ENCODE data around the gene ENTPD6.

Gene ENTPD6

DNA sequence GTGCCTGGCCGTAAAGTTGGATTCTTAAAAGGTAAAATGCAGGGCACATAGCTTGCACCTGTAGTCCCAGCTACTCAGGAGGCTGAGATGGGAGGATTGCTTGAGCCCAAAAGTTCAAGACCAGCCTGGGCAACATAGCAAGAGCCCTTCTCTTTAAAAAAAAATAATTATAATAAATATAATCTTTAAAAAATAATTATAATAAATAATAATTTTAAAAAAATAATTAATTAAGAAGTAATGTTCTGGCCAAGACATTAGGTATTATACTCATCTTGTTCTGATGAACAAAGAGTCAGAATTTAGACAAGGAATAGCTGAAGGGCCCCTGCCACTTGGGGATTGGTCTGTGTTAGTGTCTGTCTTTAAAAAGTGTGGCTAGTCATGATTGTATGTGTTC, 13.9 kb downstream of the ENTPD6 start:
- no peak for DNase-seq (ENCODE audit: low read depth)

DNA sequence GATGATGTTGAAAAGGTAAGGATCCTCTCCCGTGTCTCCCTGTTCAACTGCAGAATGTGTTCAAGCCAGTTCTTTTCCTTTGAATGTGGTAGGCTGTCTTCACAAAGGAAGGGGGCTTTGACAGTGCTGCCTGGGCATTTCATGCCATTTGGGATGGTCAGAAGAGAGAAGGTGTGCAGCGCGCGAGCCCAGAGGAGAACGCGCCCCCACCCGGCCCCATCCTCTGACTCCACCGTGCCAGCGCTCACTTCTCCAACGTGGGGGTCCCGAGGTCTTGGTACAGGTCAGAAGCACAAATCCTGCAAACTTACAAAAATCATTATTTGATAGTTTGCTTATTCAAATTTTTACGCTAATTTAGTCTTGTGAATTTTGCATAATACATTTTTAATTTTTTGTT, 14.4 kb downstream of the ENTPD6 start:
- DNase-seq (ENCODE audit: low read depth): no peak

DNA sequence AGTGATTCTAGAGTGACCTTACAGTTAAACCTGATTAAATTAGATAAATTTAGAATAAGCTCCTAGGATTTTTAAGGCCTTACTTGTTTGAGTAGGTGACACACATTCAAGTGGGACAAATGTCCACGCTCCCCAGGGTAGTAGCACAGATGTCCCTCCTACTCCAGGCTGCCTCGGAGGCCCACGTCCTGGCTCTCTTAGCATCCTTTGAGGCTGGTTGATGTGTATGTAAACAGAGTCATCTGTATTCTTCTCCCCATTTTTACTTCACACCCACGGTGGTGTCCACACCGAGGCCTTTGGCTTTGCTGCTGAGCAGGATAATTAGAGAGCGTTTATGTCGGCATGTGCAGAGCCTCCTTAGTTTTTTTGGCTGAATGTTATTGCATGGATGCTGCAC, 15.8 kb downstream of the ENTPD6 start:
- no peak for DNase-seq (ENCODE audit: low read depth)

DNA sequence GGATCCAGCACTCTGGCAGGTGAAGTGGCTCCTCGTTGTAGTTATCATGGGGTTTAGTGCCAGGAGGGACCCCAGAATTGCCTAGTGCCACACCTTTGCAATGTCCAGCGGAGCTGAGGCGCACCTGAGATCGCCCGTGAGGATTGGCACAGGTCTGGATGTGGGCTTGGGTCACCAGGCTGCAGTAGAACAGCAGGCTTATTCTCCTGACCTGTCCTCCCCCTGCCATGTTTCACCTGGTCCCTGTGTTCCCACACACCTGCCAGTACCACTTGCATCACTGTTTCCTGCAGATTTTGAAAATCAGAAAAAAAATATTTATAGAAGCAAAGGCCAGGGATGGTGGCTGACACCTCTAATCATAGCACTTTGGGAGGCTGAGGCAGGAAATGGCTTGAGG, 16.7 kb downstream of the ENTPD6 start:
- no peak for DNase-seq (ENCODE audit: low read depth)

DNA sequence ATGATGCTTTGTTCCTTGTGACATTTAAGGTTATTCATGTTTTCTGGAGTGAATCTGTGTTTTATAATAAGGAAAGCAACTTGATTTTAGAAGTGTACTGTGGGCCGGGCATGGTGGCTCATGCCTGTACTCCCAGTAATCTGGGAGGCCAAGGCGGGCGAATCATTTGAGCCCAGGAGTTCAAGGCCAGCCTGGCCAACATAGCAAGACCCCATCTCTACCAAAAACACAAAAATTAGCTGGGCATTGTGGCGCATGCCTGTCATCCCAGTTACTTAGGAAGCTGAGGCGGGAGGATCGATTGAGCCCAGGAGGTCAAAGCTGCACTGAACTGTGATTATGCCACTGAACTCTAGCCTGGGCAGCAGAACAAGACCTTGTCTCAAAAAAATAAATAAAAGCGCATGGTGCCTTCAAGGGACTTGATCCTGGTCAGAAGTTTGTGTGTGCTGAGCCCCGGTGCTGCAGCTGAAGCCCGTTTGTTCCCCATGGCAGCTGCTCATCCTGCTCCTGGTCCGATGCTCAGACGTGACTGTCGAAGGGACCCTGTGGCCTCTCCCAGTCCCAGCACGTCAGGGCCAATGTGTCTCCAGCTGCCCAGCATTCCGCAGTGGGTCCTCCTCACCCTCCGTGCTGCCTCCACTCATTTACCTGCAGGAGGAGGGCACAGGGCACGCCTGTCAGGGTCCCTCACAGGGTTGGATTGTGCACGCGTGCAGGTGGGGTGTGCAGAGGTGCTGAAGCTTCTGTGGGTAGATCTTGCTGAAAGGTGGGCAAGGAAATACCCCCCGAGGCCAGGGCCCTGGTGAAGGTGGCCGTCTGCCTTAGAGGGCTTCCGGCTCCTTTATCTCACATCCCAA, 18.3 kb downstream of the ENTPD6 start:
- no peak for DNase-seq (ENCODE audit: low read depth)

DNA sequence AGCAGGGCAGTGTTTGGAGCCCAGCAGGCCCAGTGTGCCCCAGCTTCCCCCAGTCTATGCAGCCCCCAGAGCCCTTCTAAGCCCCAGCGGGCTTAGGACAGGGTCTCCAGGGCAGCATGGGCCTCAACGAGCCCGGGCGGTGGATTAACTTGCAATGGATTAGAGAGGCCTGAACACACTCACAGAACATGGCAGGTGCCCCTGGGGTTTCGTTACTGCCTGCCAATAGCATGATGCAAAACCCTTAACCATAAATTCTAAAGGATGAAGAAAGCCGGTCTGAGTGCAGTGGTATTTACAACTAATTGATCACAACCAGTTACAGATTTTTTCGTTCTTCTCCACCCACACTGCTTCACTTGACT, 18.9 kb downstream of the ENTPD6 start:
- no peak for DNase-seq (ENCODE audit: low read depth)

DNA sequence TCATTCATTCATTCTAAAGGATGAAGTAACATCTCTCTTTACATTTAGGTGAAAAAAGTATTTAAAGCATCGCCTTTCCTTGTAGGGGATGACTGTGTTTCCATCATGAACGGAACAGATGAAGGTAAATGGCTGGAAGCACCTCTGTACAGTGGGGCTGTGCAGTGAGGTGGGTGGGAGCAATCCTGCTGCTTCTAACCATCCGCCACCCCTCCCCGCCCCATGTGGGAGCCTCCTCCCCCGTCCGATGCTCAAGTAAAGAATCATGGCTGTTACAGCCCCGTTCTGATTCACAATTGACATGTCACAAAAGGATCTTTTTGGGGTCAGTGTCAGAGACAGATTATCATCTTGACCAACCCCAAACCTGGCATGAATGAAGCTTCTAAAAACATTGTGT, 19.3 kb downstream of the ENTPD6 start:
- no peak for DNase-seq (ENCODE audit: low read depth)

DNA sequence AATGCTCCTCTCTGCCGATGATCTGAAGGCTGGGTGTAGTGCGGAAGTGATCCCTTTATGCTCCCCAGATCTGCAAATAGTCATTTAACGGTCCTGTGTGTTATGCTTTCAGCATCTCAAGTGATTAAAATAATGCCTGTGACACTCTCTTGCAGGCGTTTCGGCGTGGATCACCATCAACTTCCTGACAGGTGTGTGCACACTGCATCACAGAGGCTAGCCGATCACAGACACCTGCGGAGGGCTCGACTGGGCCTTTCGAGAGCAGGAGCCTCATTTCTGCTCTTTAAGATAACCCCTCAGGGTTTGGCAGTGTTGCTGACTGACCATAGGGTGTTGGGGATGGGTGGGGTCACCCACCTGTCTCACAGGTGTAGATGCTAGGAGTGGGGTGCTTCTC, 20.0 kb downstream of the ENTPD6 start:
- DNase-seq (ENCODE audit: low read depth): no peak

DNA sequence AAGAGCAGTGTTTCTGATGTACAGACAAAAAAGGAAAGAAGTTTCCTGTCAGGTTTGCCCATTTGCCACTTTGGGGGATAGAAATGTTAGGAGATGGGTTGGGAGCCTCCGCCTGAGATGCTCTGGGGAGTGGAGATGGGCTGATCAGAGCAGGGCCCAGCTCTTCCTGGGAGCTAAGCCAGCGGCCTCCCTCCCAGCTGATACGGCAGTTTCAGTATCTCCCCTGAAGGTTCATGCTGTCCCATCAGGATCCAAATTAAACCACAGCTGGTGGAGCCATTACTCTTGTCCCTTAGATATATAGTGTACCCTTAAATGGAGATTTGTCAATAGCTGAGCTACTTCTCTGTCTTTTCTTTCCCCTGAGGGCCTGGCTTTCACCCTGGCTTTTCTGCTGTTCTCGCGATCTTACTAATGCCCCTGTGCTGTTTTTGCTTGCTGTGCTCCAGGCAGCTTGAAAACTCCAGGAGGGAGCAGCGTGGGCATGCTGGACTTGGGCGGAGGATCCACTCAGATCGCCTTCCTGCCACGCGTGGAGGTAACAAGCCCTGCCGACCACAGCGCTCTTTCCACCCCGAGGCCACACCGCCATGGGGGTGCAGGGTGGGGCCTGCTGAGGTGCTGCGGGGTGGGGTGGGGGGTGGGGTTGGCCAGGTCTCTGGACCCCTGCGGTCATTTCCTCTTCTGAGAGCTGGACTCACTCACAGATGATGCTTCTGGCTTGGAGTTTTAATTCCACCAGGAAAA, 20.9 kb downstream of the ENTPD6 start:
- DNase-seq (ENCODE audit: low read depth): no peak

DNA sequence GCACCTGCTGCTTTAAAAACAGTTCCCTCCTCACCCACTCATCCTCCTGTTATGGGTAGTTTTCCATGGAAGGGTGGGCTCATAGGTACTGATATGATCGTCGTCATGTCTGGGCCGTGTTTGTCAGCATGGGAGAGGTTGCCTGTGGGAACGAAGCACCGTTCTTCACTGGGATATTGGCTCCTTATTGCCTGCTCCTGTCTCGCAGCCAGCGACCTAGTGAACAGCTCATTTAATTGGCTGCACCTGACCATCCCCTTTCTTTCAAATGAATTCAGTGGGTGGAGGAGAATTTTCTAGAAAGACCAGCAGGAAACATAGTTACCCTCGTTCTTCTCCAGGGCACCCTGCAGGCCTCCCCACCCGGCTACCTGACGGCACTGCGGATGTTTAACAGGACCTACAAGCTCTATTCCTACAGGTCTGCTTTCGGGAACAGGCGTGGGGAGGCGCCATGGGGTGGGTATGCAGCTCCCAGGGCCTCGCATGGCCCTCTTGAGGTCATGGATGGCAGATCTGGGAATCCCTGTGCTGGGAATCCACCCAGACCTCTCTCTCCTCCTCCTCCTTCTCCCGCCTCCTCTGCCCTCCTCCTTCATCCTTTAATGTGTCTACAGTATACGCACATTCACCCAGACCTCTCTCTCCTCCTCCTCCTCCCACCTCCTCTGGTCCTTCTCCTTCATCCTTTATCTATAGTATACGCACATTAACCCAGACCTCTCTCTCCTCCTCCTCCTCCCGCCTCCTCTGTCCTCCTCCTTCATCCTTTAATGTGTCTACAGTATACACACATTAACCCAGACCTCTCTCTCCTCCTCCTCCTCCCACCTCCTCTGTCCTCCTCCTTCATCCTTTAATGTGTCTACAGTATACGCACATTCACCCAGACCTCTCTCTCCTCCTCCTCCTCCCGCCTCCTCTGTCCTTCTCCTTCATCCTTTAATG, 21.9 kb downstream of the ENTPD6 start:
- no peak for DNase-seq (ENCODE audit: low read depth)

DNA sequence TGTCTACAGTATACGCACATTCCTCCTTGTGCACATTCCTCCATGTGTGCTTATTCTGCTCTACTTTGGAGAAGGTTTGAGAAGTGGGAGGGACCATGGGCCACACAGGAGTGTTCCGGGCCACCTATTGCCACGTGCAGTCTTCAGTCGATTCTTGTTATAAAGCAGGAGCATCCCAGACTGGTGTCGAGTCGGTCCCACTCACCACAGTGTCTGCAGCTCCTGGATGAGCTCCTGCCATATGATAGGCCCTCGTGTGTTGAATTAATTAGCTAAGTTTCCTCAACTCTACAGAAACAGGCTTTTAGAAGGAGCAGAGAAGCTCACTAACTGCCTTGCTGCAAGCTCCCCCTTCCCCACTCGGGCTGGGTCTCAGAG, 22.6 kb downstream of the ENTPD6 start:
- no peak for DNase-seq (ENCODE audit: low read depth)

DNA sequence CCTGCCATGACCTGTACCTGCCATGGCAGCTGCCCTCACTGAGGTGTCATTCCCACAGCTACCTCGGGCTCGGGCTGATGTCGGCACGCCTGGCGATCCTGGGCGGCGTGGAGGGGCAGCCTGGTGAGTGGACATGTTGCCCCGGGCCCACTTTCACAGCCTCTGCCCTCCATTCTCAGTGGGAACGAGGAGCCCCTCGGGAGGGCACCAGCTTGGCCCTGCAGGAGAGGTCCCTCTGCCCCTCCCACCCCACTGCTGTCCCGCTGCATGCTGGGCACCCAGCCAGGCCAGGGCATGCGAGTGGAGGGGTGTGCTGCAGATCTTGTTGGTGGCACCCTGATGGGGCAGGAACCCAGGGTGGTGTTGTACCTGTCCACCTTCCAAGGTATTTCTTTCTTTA, 23.0 kb downstream of the ENTPD6 start:
- no peak for DNase-seq (ENCODE audit: low read depth)

DNA sequence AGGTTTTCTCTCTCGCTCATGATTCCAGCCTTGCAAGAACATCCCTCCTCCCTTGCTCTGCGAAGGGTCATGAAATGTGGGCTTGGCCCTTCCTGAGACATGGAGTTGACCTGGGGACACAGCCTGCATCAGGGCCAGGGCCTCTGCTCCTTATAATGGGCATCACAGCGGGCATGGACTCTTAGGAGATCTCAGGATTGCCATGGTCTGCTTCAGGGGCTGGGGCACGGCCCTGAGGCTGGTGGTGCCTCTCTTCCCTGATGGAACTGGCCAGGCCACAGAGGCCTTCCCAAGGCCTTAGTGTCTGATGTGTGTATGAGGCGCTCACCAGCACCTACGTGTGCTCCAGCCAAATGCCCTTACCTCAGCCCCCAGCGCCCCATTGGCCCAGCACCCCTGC, 23.9 kb downstream of the ENTPD6 start:
- DNase-seq (ENCODE audit: low read depth): no peak

DNA sequence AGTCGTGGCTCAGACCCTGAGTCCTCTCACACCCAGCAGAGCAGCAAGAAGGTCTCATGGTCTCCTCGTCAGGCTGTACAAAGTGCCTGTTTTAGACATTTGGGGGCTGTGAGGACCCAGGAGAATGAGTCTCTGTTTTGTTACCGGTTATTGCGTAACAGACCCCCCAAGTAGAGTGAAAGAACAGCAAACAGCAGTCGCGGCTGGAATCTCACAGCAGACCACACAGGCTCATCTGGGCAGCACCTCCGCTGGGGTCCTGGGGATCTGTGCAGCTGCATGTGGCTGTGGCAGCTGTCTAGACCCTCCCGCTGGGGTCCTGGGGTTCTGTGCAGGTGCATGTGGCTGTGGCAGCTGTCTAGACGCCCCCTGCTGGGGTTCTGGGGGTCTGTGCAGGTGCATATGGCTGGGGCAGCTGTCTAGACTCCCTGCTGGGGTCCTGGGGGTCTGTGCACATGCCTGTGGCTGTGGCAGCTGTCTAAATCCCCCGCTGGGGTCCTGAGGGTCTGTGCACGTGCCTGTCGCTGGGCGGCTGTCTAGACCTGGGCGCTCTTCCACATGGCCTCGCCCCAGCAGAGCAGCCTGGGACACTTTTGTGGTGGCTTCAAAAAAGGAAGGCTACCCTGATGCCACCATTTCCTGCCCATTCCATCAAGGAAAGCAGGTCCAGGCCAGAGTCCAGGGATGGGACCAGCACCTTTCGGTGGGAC, 24.7 kb downstream of the ENTPD6 start:
- DNase-seq (ENCODE audit: low read depth): no peak

DNA sequence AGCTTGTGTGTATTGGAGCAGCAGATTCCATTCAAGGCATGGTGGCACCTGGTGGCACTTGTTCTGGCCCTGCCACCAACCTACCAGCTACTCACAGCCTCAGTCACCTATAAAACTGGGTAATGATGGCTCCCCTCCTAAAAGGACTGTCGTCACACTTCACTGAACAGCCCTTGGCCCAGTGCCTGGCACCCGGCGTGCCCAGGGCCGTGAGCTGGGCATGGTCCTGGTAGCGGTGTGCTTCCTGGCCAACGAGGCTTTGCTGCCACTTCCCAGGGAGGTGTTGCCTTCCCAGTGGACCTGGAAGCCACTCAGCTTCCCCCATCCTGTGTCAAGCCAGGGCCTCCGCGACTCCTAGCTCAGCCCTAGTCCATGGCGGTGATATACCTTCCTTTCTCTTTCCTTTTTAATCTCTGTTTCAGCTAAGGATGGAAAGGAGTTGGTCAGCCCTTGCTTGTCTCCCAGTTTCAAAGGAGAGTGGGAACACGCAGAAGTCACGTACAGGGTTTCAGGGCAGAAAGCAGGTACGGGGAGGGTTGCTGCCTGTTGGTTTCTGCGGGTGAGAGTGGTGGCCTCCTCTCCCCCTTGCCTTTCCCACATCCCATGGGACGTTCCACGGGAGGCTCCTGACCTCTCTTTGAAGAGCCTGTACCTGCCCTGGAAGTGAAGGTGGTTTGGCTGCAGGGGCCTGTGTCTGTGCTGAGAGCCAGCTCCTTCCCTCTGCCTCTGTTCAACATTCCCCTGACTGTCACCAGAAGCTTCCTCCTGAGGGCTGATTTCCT, 25.5 kb downstream of the ENTPD6 start:
- DNase-seq (ENCODE audit: low read depth): no peak

DNA sequence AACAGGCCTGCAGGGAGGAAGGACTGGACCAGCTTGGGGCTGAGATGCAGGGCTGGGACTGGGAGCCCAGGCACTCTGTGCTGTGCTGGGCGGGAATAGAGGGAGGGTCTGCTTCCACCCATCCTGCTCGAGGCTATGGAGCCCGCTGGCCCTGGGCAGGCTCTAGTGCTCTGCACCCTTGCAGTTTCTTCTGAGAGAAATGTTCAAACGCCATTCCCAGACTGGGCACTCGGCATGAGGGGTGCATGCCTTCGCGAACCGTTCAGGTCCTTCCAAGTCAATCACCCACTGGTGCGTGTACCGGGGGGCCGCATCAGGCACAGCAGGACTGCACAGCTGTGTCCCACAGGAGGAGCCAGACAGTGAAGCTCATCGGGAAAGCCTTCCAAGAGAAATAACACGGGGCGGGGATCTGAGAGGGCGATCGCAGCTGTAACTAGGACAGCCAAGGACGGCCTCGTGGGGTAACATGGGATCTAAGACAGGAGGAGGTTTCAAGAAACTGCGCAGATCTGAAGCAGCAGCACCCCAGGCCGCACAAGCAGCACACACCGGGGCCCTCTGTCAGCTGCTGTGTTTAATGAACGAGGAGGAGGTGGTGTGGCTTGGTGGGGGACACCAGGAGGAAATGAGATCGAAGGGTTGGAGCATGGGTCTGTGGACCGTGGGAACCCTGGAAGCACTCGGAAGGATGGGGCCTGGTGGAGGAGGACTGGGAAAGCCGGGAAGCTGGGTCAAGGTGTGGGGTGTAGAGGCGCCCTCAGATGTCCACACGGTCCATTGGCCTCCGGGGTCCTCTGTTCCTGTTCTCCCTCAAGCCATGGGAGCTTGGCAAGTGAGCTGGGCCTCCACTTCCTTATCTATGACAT, 26.3 kb downstream of the ENTPD6 start:
- DNase-seq (ENCODE audit: low read depth): no peak

DNA sequence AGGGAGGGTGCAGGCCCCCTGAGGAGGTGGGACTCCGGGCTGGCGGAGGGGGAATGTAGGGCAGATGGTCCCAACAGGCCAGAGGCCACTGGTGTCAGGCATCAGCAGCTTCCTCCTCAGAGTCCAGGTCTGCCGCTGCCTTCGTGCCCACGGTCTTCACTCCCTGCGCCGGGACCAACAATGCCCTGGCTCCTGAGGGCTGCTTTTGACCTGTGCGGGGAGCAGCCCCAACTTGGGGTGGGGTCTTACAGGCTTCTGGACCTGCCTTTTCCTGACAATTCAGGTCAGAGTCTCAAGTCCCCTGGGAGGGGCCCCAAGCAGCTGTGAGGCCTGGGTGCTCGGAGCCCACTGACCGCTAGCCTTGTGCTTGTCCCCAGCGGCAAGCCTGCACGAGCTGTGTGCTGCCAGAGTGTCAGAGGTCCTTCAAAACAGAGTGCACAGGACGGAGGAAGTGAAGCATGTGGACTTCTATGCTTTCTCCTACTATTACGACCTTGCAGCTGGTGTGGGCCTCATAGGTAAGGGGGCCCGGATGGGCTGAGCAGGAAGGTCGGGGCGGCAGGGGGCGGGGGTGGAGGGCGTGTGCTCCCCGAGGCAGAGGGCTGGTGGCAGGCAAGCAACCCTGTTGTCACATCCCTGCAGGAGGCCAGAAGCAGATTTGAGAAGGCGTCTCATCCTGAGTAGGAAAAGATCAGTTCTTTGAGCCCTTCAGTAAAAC, 27.1 kb downstream of the ENTPD6 start:
- DNase-seq (ENCODE audit: low read depth): no peak

DNA sequence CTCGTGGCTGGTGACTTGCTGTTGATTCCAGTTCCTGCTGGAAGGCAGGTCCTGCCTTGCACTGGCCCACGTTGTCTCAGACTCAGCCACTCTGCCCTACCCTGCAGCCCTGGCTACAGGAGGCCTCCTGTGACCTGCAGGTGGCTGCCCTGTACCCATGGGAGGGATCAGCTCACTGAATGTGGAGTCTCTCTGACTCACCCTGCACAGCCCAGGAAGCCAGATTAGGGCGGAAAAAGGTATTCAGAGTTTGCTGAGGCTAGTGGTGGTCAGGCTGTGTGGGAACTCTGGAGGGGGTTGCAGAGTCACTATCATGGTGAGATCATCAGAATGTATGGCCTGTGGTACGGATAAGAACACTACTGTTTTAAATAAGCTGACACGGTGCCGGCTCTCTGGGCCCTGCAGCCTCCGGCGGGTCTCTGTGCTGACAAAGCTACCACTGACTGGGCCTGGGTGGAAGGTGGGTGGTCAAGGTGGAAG, 27.7 kb downstream of the ENTPD6 start:
- peak; percentile 73 for DNase-seq (ENCODE audit: low read depth)
